A549 (cell line): ENCODE data around the gene ASTL. TPM values are rescaled to one million over a fixed set of nuclear protein-coding genes. Genes with fewer than 3 reads are reported as not detected.

Source experiments
- ATAC-seq, 2 experiments: fragments of 200-7000 bp in 1 of 2; fragments of >200 bp in 1 of 2; cut with Nextera tagmentation in 1 of 2; cut with Tn5 transposase in 1 of 2; 3 replicates each; pipeline versions ENCODE4 v1.8.0 to v1.9.1; 2018 to 2020; ENCODE audit warnings: mild to moderate bottlenecking in 1 of 2, moderate library complexity in 1 of 2
- CTCF ChIA-PET: fragments of 300-600 bp; sonication (Branson Sonifier 250); formaldehyde crosslinking; extraction: SDS; loops from one replicate; lab custom pipeline; 2021; ENCODE audit warnings: antibody characterized with exemption, inconsistent platforms; lab: Yijun Ruan, JAX
- POLR2A ChIA-PET: fragments of 350-600 bp; formaldehyde crosslinking; extraction: SDS; loops from one replicate; lab custom pipeline; 2021; ENCODE audit warnings: antibody characterized with exemption, inconsistent platforms; lab: Yijun Ruan, JAX
- DNase-seq, 2 experiments: peaks; one replicate each; pipeline versions ENCODE4 v3.0.0 to v3.0.0-alpha.2; 2011 to 2016; ENCODE audit warnings: low read depth in 1 of 2, low spot score in 1 of 2
- FAIRE-seq: peaks from 2 replicates; lab custom pipeline; 2011; peaks lifted over from hg19 to GRCh38; lab: Jason Lieb, UNC
- H3K27ac ChIP-seq, 2 experiments: fragments of >200 bp; sonication (Bioruptor Twin); formaldehyde crosslinking; 3 replicates each; pipeline ENCODE4 v1.5.1; 2016 to 2017
- H3K4me1 ChIP-seq: fragments of >200 bp; sonication (Bioruptor Twin); formaldehyde crosslinking; 3 replicates; pipeline ENCODE4 v1.6.1; 2016
- H3K4me2 ChIP-seq: fragments of >200 bp; sonication (Bioruptor Twin); formaldehyde crosslinking; 3 replicates; pipeline ENCODE4 v1.6.1; 2016
- H3K4me3 ChIP-seq: fragments of >200 bp; sonication (Bioruptor Twin); formaldehyde crosslinking; 3 replicates; pipeline ENCODE4 v1.5.1; 2016
- H3K9me3 ChIP-seq: fragments of >200 bp; sonication (Bioruptor Twin); formaldehyde crosslinking; 3 replicates; pipeline ENCODE4 v1.6.1; 2016
- BHLHE40 ChIP-seq: IDR thresholded peaks from 2 replicates; pipeline ENCODE4 v1.6.1; 2012; ENCODE audit warnings: low read depth, low read length, inconsistent platforms
- CHD2 ChIP-seq: fragments of 150-350 bp; IDR thresholded peaks from 2 replicates; pipeline ENCODE4 v1.6.1; 2014; ENCODE audit warnings: low read length; ENCODE audit not compliant: partially characterized antibody
- CTCF ChIP-seq: fragments of >200 bp; sonication (Bioruptor Twin); formaldehyde crosslinking; IDR thresholded peaks from 3 replicates; pipeline ENCODE4 v1.5.1; 2016
- EHF ChIP-seq: fragments of 250-450 bp; sonication (Bioruptor Pico); IDR thresholded peaks from 2 replicates; pipeline ENCODE4 v1.5.0; 2020; ENCODE audit warnings: mild to moderate bottlenecking
- ESRRA ChIP-seq: fragments of 150-350 bp; IDR thresholded peaks from 2 replicates; pipeline ENCODE4 v1.6.1; 2014; ENCODE audit warnings: mild to moderate bottlenecking, low read length, borderline replicate concordance
- GATA3 ChIP-seq: IDR thresholded peaks from 2 replicates; pipeline ENCODE4 v1.6.1; 2012; ENCODE audit warnings: borderline replicate concordance
- HEYL ChIP-seq: fragments of 250-450 bp; sonication (Bioruptor Pico); IDR thresholded peaks from 2 replicates; pipeline ENCODE4 v1.8.0; 2021; ENCODE audit warnings: mild to moderate bottlenecking, moderate library complexity
- HMGXB4 ChIP-seq: fragments of 250-450 bp; sonication (Bioruptor Pico); IDR thresholded peaks from 2 replicates; pipeline ENCODE4 v1.5.0; 2021; ENCODE audit warnings: mild to moderate bottlenecking, moderate library complexity, borderline replicate concordance
- HOXB13 ChIP-seq: fragments of 250-450 bp; sonication (Bioruptor Pico); IDR thresholded peaks from 2 replicates; pipeline ENCODE4 v1.5.0; 2020; ENCODE audit warnings: low read depth, mild to moderate bottlenecking, moderate library complexity
- KDM1A ChIP-seq: fragments of 200-600 bp; sonication (generic); IDR thresholded peaks from 2 replicates; pipeline ENCODE4 v1.6.1; 2016; ENCODE audit warnings: low read depth, mild to moderate bottlenecking
- MYC ChIP-seq: IDR thresholded peaks from 2 replicates; pipeline ENCODE4 v1.6.1; 2012; ENCODE audit warnings: mild to moderate bottlenecking, inconsistent platforms, low read length, improper control_type of control experiment, borderline replicate concordance
- NFE2L2 ChIP-seq: fragments of 150-350 bp; conservative IDR thresholded peaks from 2 replicates; pipeline ENCODE4 v1.6.1; 2014; ENCODE audit warnings: low read length
- NR3C1 ChIP-seq: fragments of >200 bp; sonication (Bioruptor Twin); formaldehyde crosslinking; IDR thresholded peaks from 3 replicates; pipeline ENCODE4 v1.6.1; 2017
- PHF8 ChIP-seq: fragments of 200-600 bp; sonication (generic); IDR thresholded peaks from 2 replicates; pipeline ENCODE4 v1.6.1; 2016; ENCODE audit warnings: low read depth, mild to moderate bottlenecking, antibody characterized with exemption, moderate library complexity, borderline replicate concordance
- POLR2A ChIP-seq: IDR thresholded peaks from 2 replicates; pipeline ENCODE4 v1.6.1; 2012; ENCODE audit warnings: mild to moderate bottlenecking, low read length
- RAD21 ChIP-seq, 2 experiments: fragments of >200 bp in 1 of 2; sonication (Bioruptor Twin) in 1 of 2; formaldehyde crosslinking in 1 of 2; IDR thresholded peaks in 1 of 2; conservative IDR thresholded peaks in 1 of 2; 2 replicates in 1 of 2; 3 replicates in 1 of 2; pipeline ENCODE4 v1.6.1; 2012 to 2018; ENCODE audit warnings: inconsistent platforms in 1 of 2
- RARB ChIP-seq: fragments of 250-450 bp; sonication (Bioruptor Pico); IDR thresholded peaks from 2 replicates; pipeline ENCODE4 v1.8.0; 2021; ENCODE audit warnings: mild to moderate bottlenecking, moderate library complexity
- TFCP2L1 ChIP-seq: fragments of 250-450 bp; sonication (Bioruptor Pico); IDR thresholded peaks from 2 replicates; pipeline ENCODE4 v1.5.0; 2021; ENCODE audit warnings: mild to moderate bottlenecking
- TP53 ChIP-seq: fragments of 250-450 bp; sonication (Bioruptor Pico); IDR thresholded peaks from 2 replicates; pipeline ENCODE4 v1.5.0; 2021; ENCODE audit warnings: mild to moderate bottlenecking, moderate library complexity
- ZC3H11A ChIP-seq: fragments of 450-650 bp; IDR thresholded peaks from 2 replicates; pipeline ENCODE4 v1.6.1; 2014; ENCODE audit warnings: antibody characterized with exemption, mild to moderate bottlenecking
- ZSCAN20 ChIP-seq: fragments of 250-450 bp; sonication (Bioruptor Pico); IDR thresholded peaks from 2 replicates; pipeline ENCODE4 v1.8.0; 2022; ENCODE audit warnings: mild to moderate bottlenecking, moderate library complexity
- WGBS: methylation state at CpG from one replicate; pipeline ENCODE4 v1.1.6; 2017; ENCODE audit errors: missing lambda C conversion rate; 5-methylcytosine and 5-hydroxymethylcytosine counted together
- polyA plus RNA-seq, 4 experiments: library from polyadenylated mRNA; depleted of rRNA in 3 of 4; stranded (reverse); fragments of >200 nt; fragmentation: RNase III in 1 of 4; extraction: RNeasy Plus Mini Kit Qiagen cat#74134 plus additional on column Dnase treatment in 1 of 4; gene quantifications; 2 replicates in 3 of 4; 3 replicates in 1 of 4; pipeline ENCODE4 v1.2.3, GENCODE V29; 2011 to 2017
- TF ChIP-seq, protein P1 (sequence below): fragments of >200 bp; sonication (Bioruptor Twin); formaldehyde crosslinking; IDR thresholded peaks from 2 replicates; pipeline ENCODE4 v1.6.1; 2016
- TF ChIP-seq, protein P2 (sequence below): fragments of 450-650 bp; IDR thresholded peaks from 2 replicates; pipeline ENCODE4 v1.6.1; 2014; ENCODE audit warnings: antibody characterized with exemption

The ASTL gene
- polyA plus RNA-seq, 2 of the 4 experiments (the other 2 are of a cell fraction) = not detected

DNA sequence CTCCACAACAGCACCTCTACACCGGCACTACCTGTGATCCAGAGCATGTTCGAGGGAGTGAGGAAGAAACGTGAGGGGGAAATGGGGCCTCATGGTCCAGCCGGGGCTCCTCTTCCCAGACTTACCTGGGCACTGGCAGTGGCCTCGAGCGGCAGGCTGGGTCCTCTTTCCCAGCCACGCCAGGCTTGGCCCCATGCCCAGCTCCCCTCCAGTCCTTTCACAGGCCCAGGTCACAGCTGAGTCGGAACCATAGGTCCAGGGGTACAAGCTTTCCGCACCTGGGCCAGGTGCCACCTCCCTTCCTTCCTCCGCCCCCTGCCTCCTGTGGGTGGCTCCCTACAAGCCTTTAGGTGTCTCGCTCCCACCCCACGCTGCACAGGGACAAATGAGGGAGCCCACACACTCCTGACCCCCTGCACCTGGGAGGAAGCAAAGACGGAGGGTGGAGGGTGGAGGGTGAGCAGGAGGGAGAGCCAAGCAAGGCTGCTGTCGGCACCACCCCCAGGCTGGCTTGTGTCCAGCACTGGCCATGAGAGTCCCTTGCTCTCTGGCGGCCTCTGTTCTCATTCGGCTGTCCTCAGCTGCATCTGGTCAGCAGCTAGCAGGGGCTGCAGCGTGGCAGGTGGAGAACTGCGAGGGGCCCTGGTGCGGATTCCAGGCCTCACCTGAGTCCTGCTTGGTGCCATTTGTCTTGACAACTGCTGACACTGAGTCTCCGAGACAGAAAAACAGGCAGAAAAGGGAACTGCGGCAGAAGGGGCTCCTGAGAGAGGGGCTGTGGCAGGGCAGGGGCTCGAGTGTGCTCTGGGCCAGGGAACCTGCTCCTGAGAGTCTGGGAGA, 48.7 kb downstream of the ASTL start:
- ATAC-seq (no peak; a peak in 1 of 6 replicates), DNase-seq (no peak), FAIRE-seq (no peak)
- Histone ChIP-seq H3K4me3 (no peak overlapping the region), H3K9me3 (no peaks in the 10 kb centered on the region), H3K4me2 (no peak overlapping the region), H3K4me1 (peaks cover 12% of the 10 kb centered on the region; the same call in 1 of the 3 replicates), H3K27ac (no peak overlapping the region)
- 79% methylated on average over 22 of the region's 22 CpGs for WGBS
- CTCF ChIA-PET = interaction anchor here (1.0 to 1.4 kb wide), 5 partner anchors 11 to 48 kb away, joined by 3 to 5 read pairs (median 3); partner anchors contain the start of genes ADRA2B and ASTL
- no peak for TF ChIP-seq RAD21 (conservative IDR thresholded peaks at IDR 0.05 in 1 of 2, IDR thresholded peaks at IDR 0.05 in 1 of 2)
- POLR2A ChIA-PET = no interaction called here

GRCh38 chr2:96088340-96089335, 49.7 kb downstream of the ASTL start:
- DNase-seq = no peak
- WGBS = 57% methylated on average over 14 of the region's 19 CpGs
- TF ChIP-seq HEYL (CRISPR knock-in tag) = no peak
- TF ChIP-seq PHF8 = no peak
- TF ChIP-seq HMGXB4 (CRISPR knock-in tag) = no peak
- no peak for TF ChIP-seq POLR2A
- TF ChIP-seq MYC = no peak
- TF ChIP-seq CTCF = no peak
- no peak for TF ChIP-seq TP53 (CRISPR knock-in tag)
- no peak for TF ChIP-seq ZC3H11A
- TF ChIP-seq RARB (CRISPR knock-in tag) = no peak
- TF ChIP-seq ZSCAN20 (CRISPR knock-in tag) = no peak
- TF ChIP-seq, protein P1, sequence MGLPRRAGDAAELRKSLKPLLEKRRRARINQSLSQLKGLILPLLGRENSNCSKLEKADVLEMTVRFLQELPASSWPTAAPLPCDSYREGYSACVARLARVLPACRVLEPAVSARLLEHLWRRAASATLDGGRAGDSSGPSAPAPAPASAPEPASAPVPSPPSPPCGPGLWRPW = no peak
- no peak for TF ChIP-seq KDM1A
- TF ChIP-seq, all 56 proteins: peak for 0
- H3K4me1 ChIP-seq = peaks cover 12% of the 10 kb centered on the region; the same call in 1 of the 3 replicates
- H3K27ac ChIP-seq = no peak overlapping the region
- H3K4me3 ChIP-seq = no peak overlapping the region
- ChIA-PET CTCF (interaction anchor here (0.6 to 1.5 kb wide), 6 partner anchors 9 to 66 kb away, joined by 3 to 9 read pairs (median 3); partner anchors contain the start of genes ADRA2B and ASTL), POLR2A (interaction anchor here (1.4 kb wide), 1 partner anchor 11 kb away, joined by 3 read pairs; no protein-coding TSS in a partner anchor)
- ATAC-seq (no peak), FAIRE-seq (no peak)
- no peaks in the 10 kb centered on the region for H3K9me3 ChIP-seq
- no peak overlapping the region for H3K4me2 ChIP-seq

GRCh38 chr2:96087130-96087529, 51.2 kb downstream of the ASTL start:
- TF ChIP-seq CTCF (no peak), EHF (no peak), BHLHE40 (no peak), HOXB13 (no peak), GATA3 (no peak), NR3C1 (no peak), HEYL (CRISPR knock-in tag) (no peak), ESRRA (no peak), CHD2 (no peak), NFE2L2 (no peak), TFCP2L1 (CRISPR knock-in tag) (no peak)
- TF ChIP-seq, protein P2, sequence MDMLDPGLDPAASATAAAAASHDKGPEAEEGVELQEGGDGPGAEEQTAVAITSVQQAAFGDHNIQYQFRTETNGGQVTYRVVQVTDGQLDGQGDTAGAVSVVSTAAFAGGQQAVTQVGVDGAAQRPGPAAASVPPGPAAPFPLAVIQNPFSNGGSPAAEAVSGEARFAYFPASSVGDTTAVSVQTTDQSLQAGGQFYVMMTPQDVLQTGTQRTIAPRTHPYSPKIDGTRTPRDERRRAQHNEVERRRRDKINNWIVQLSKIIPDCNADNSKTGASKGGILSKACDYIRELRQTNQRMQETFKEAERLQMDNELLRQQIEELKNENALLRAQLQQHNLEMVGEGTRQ = no peak
- 56% methylated on average over 2 of the region's 2 CpGs for WGBS
- CTCF ChIA-PET = interaction anchor here (1.3 to 1.5 kb wide), 3 partner anchors 30 to 87 kb away, joined by 3 to 9 read pairs (median 3); partner anchors contain the start of gene ADRA2B
- H3K4me2 ChIP-seq = no peak overlapping the region
- ATAC-seq = no peak
- POLR2A ChIA-PET = interaction anchor here (1.4 kb wide), 1 partner anchor 13 kb away, joined by 3 read pairs; no protein-coding TSS in a partner anchor
- DNase-seq = no peak
- no peak for FAIRE-seq
- no peaks in the 10 kb centered on the region for H3K9me3 ChIP-seq
- no peak overlapping the region for H3K4me3 ChIP-seq
- no peak overlapping the region for H3K27ac ChIP-seq
- H3K4me1 ChIP-seq = peaks cover 12% of the 10 kb centered on the region; the same call in 1 of the 3 replicates
